Ascending aorta (tissue), 2 donors: Measurements from ENCODE around the gene ZBTB21. TPM values are rescaled to one million over a fixed set of nuclear protein-coding genes. Genes with fewer than 3 reads are reported as not detected.
A peak's percentile ranks its signal among the peaks of the same experiment; 100 is the strongest.

Experiments used
- DNase-seq, 2 donors: peaks; one replicate each; pipeline ENCODE4 v3.0.0-alpha.2; 2019; ENCODE audit warnings: low spot score in 2 of 2
- H3K27ac ChIP-seq, 2 donors: fragments of 200-600 bp; sonication (generic); one replicate each; pipeline ENCODE4 v1.5.1; 2016 to 2017; ENCODE audit warnings: mild to moderate bottlenecking in 1 of 2
- H3K27me3 ChIP-seq: fragments of 200-600 bp; sonication (generic); one replicate; pipeline ENCODE4 v1.5.1; 2017
- H3K36me3 ChIP-seq, 2 donors: fragments of 200-600 bp; sonication (generic); one replicate each; pipeline ENCODE4 v1.5.1; 2016
- H3K4me1 ChIP-seq, 2 donors: fragments of 200-600 bp; sonication (generic); one replicate each; pipeline ENCODE4 v1.5.1; 2016 to 2017; ENCODE audit warnings: mild to moderate bottlenecking in 1 of 2
- H3K4me3 ChIP-seq, 2 donors: fragments of 200-600 bp; sonication (generic); one replicate each; pipeline ENCODE4 v1.5.1; 2016 to 2017; ENCODE audit warnings: mild to moderate bottlenecking in 1 of 2
- H3K9me3 ChIP-seq, 2 donors: fragments of 200-600 bp; sonication (generic); one replicate each; pipeline ENCODE4 v1.5.1; 2016
- intact Hi-C: fragments of 100-400 bp; cut with DNase I; formaldehyde crosslinking; loops from one replicate; pipeline ENCODE4 v1.15.1; 2023
- total RNA-seq: library from RNA; depleted of rRNA; stranded (reverse); fragments of >200 nt; gene quantifications from one replicate; pipeline ENCODE4 v1.1.0, GENCODE V29; 2016
- TF ChIP-seq, protein P1 (sequence below), 3 experiments: fragments of 200-600 bp in 2 of 3; fragments of 450-650 bp in 1 of 3; sonication (generic) in 2 of 3; IDR thresholded peaks; one replicate each; pipeline ENCODE4 v1.5.1; 2016 to 2019; ENCODE audit warnings: antibody characterized with exemption in 3 of 3, mild to moderate bottlenecking in 1 of 3, moderate library complexity in 1 of 3

The ZBTB21 gene
- total RNA-seq, 1 donor from 2014 or later: 11.1 TPM

DNA sequence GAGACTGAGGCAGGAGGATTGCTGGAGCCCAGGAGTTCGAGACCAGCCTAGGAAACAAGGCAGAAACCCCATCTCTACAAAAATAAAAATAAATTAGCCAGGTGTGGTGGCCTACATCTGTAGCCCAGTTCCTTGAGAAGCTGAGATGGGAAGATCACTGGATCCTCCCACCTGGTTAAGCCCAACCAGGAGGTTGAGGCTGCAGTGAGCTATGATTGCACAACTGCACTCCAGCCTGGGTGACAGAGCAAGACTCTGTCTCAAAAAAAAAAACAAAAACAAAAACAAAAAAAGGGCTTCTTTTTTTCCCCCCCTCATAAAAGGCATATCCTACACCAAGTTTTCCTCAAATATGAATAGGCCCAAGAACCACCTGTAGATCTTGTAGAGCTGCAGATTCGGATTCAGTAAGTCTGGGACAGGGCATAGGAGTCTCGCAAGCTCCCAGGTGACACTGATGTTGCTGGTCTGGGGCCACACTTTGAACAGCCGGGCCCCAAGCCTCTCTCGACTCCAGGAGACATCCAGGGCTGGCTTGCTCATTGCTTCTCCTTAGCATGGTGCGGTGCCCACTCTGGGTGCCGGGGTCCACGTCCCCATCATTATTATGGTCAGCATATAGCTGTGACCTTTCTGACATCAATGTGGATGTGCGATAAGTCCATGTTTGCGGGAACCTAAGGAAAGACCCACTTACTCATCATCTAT is 38.9 kb upstream of the ZBTB21 start:
- Histone ChIP-seq H3K27ac (peak overlapping the region; percentile 88 to 90), H3K4me3 (no peak overlapping the region), H3K4me1 (peaks cover 4 to 20% of the 10 kb centered on the region in 2 donors), H3K9me3 (no peaks in the 10 kb centered on the region), H3K36me3 (no peaks in the 10 kb centered on the region), H3K27me3 (no peaks in the 10 kb centered on the region)
- intact Hi-C loops: loop anchor here (1.0 to 10.0 kb wide), 7 partner anchors 8 to 434 kb away; partner anchors contain the start of genes PRDM15 and ZBTB21
- DNase-seq: no peak
- TF ChIP-seq, protein P1, sequence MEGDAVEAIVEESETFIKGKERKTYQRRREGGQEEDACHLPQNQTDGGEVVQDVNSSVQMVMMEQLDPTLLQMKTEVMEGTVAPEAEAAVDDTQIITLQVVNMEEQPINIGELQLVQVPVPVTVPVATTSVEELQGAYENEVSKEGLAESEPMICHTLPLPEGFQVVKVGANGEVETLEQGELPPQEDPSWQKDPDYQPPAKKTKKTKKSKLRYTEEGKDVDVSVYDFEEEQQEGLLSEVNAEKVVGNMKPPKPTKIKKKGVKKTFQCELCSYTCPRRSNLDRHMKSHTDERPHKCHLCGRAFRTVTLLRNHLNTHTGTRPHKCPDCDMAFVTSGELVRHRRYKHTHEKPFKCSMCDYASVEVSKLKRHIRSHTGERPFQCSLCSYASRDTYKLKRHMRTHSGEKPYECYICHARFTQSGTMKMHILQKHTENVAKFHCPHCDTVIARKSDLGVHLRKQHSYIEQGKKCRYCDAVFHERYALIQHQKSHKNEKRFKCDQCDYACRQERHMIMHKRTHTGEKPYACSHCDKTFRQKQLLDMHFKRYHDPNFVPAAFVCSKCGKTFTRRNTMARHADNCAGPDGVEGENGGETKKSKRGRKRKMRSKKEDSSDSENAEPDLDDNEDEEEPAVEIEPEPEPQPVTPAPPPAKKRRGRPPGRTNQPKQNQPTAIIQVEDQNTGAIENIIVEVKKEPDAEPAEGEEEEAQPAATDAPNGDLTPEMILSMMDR (IDR thresholded peaks at IDR 0.05): no peak

DNA sequence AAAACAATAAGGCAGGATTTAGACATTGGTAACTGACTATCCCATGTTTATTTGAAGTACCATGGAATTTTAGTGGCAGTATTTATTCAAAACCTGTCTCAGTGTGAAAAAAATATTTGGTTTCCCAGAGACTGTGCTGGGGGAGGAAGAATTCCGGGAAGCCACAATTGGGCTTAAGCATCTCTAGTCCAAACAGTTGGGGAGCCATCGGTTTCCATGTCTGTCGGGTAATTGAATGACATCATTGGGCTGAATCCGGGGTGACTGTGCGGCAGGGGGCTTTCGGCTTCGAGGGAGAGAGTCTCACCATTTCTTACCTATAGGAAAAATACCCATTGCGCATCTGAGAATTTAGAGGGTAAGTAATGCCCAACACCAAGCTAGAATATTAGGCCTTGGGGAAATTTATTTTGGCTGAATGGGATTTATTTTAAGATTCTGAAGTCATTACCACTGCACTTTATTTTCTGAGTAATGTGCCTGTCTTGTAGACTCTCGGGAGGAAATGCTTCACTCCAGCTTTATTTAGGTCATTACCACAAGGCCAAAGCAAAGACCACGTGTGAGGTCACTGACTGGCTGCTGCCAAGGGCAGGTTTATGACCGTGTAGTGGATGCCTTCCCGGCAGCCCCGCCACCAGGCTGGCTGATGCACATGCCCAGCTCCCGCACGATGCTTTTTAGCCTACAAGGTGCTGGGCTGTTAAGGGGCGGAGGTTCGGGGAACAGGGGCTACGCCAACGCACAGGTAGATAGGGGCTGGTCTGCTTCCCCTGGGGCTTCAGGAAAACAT is 37.9 kb upstream of the ZBTB21 start:
- Histone ChIP-seq H3K27me3 (no peaks in the 10 kb centered on the region), H3K36me3 (no peaks in the 10 kb centered on the region), H3K4me3 (no peak overlapping the region), H3K27ac (peak overlapping the region; percentile 88 to 90), H3K4me1 (peaks cover 4 to 20% of the 10 kb centered on the region in 2 donors), H3K9me3 (no peaks in the 10 kb centered on the region)
- TF ChIP-seq, protein P1 (IDR thresholded peaks at IDR 0.05): peak in 2 of 3 experiments; percentile 8 to 27
- DNase-seq: peak; percentile 80 to 96
- intact Hi-C loops: loop anchor here (1.0 to 10.0 kb wide), 7 partner anchors 9 to 433 kb away; partner anchors contain the start of genes PRDM15 and ZBTB21

DNA sequence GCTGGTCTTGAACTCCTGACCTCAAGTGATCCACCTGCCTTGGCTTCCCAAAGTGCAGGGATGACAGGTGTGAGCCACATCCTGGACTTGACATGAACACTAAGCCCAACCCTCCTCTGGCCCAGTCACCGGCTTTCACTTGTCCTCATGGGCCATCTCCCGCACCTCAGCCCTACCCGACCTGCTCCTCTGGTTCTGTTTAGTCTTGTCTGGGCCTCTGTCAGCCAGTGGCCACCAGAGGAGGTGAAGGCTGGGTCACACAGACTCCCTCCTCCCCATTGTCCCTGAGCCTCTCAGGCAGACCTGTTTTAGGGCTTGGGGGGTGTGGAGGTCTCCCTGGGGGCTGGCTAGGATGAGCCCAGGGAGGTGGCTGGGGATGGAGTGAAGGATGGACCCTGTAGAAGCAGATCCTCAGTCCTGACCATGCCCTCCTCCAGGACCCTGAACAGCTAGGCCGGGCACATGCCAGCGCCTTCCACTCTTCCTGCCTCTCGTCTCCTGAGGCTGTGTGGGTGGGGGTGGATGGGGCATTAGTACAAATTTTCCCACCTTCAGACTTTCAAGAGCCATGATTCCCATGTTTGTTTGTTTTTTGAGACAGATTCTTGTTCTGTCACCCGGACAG is 34.8 kb upstream of the ZBTB21 start:
- TF ChIP-seq, protein P1 (IDR thresholded peaks at IDR 0.05): no peak

DNA sequence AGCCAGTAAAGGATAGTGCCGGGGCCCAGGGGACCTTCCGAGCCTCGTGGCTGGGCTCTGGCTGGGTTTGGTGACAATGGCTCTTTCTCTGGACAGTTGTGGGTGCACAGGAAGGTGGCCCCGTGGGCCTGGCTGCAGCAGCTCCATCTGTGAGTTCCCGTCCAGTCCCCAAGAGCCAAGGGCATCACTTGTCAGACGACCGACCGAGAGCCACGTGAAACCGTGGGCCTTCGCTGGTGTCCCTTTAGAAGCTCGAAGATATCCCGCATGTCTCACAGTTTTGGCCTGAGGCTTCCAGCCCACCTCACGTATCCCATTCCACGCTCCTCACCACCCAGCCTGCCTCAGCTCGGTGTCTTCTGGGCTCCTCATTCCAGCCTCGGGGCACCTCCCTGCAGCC is 33.8 kb upstream of the ZBTB21 start:
- Histone ChIP-seq H3K4me3 (no peak overlapping the region), H3K36me3 (no peaks in the 10 kb centered on the region), H3K9me3 (no peaks in the 10 kb centered on the region), H3K4me1 (peaks cover 7 to 28% of the 10 kb centered on the region in 2 donors), H3K27ac (no peak overlapping the region), H3K27me3 (no peaks in the 10 kb centered on the region)
- TF ChIP-seq, protein P1 (IDR thresholded peaks at IDR 0.05): no peak
- intact Hi-C loops: loop anchor here (10.0 kb wide), 1 partner anchor 429 kb away; no protein-coding TSS in a partner anchor
- DNase-seq: no peak

More for the DNA sequence above, 34.8 kb upstream of the ZBTB21 start:
- H3K36me3 ChIP-seq: no peaks in the 10 kb centered on the region
- DNase-seq: no peak
- H3K4me1 ChIP-seq: peaks cover 8 to 24% of the 10 kb centered on the region in 2 donors
- no peak overlapping the region for H3K4me3 ChIP-seq
- no peaks in the 10 kb centered on the region for H3K27me3 ChIP-seq
- H3K27ac ChIP-seq: no peak overlapping the region
- intact Hi-C loops: loop anchor here (5.0 to 10.0 kb wide), 2 partner anchors 123 to 430 kb away; no protein-coding TSS in a partner anchor
- no peaks in the 10 kb centered on the region for H3K9me3 ChIP-seq

DNA sequence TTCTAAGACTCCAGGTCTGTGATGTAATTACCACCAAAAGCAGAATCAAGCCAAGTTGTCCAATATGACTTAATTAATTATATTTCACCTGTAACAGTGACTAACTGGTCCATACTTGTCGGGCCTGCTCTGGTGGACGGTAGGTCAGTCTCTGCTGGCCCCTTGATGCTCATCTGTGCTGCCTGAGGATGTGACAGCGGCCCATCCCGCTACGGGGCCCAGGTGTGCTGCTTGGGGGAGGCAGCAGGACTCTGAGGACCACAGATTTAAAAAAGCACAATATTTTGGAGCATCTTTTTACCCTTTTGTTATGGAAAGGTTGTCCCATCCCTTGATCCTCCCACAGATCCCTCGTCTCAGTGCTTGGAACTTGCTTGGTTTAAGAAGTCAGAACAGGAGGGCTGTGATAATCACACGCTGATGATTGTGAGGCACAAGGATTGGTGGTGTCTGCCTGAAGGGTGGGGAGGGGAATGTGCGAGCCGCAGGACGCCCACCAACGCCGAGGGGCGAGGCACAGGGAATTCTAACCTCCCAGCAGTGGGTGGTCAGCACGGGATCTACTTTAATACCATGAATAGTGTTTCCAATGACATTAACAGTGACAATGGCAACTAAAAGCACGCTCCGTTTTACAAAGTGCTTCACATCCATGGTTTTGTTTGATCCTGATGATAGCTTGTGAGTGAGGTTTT is 33.2 kb upstream of the ZBTB21 start:
- no peak for DNase-seq
- Histone ChIP-seq H3K4me1 (peaks cover 7 to 22% of the 10 kb centered on the region in 2 donors), H3K27me3 (no peaks in the 10 kb centered on the region), H3K9me3 (no peaks in the 10 kb centered on the region), H3K27ac (no peak overlapping the region), H3K4me3 (no peak overlapping the region), H3K36me3 (no peaks in the 10 kb centered on the region)
- intact Hi-C loops: loop anchor here (10.0 kb wide), 1 partner anchor 429 kb away; no protein-coding TSS in a partner anchor
- TF ChIP-seq, protein P1 (IDR thresholded peaks at IDR 0.05): no peak
